Nephron (organoid): Measurements from ENCODE around the gene DERL2.
A peak's percentile ranks its signal among the peaks of the same experiment; 100 is the strongest.

Experiments used
- H3K27ac Mint-ChIP-seq, 3 experiments: 2 replicates each; pipeline ENCODE4 v1.8.0; 2020; ENCODE audit warnings: mixed read lengths in 3 of 3, mild to moderate bottlenecking in 2 of 3, moderate library complexity in 1 of 3
- H3K27me3 Mint-ChIP-seq: 2 replicates; pipeline ENCODE4 v1.8.0; 2021; ENCODE audit warnings: low read depth, mild to moderate bottlenecking, moderate library complexity, mixed read lengths
- H3K36me3 Mint-ChIP-seq: 2 replicates; pipeline ENCODE4 v1.8.0; 2020; ENCODE audit warnings: low read depth, mixed read lengths
- H3K4me1 Mint-ChIP-seq: 2 replicates; pipeline ENCODE4 v1.8.0; 2020; ENCODE audit warnings: mixed read lengths
- H3K4me3 Mint-ChIP-seq, 3 experiments: 2 replicates each; pipeline ENCODE4 v1.8.0; 2020; ENCODE audit warnings: mild to moderate bottlenecking in 3 of 3, mixed read lengths in 3 of 3, moderate library complexity in 2 of 3
- H3K9me3 Mint-ChIP-seq: 2 replicates; pipeline ENCODE4 v1.8.0; 2020; ENCODE audit warnings: mixed read lengths
- TF ChIP-seq, protein P1 (sequence below), 3 experiments: fragments of 200-600 bp; sonication (generic); IDR thresholded peaks; one replicate each; pipeline ENCODE4 v1.5.0; 2021; ENCODE audit warnings: antibody characterized with exemption in 3 of 3; ENCODE audit not compliant: unreplicated experiment in 3 of 3

Gene DERL2

DNA sequence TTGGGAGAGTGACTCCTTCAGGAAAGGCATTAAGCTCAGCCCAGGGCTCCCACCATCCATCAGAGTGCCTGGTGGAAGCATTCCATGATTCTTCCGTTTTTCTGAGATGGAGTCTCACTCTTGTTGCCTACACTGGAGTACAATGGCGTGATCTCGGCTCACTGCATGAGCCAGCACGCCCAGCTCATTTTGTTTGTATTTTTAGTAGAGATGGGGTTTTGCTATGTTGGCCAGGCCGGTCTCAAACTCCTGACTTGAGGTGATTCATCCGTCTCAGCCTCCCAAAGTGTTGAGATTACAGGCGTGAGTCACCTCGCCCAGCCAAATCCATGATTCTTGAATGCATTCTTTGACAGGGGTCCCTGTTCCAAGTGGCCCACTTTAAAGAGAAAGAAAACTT is 23.5 kb upstream of the DERL2 start:
- Mint-ChIP-seq H3K36me3 (no peaks in the 10 kb centered on the region), H3K27ac (no peak overlapping the region), H3K4me1 (no peaks in the 10 kb centered on the region), H3K9me3 (no peaks in the 10 kb centered on the region), H3K27me3 (no peaks in the 10 kb centered on the region), H3K4me3 (no peak overlapping the region)
- TF ChIP-seq, protein P1, sequence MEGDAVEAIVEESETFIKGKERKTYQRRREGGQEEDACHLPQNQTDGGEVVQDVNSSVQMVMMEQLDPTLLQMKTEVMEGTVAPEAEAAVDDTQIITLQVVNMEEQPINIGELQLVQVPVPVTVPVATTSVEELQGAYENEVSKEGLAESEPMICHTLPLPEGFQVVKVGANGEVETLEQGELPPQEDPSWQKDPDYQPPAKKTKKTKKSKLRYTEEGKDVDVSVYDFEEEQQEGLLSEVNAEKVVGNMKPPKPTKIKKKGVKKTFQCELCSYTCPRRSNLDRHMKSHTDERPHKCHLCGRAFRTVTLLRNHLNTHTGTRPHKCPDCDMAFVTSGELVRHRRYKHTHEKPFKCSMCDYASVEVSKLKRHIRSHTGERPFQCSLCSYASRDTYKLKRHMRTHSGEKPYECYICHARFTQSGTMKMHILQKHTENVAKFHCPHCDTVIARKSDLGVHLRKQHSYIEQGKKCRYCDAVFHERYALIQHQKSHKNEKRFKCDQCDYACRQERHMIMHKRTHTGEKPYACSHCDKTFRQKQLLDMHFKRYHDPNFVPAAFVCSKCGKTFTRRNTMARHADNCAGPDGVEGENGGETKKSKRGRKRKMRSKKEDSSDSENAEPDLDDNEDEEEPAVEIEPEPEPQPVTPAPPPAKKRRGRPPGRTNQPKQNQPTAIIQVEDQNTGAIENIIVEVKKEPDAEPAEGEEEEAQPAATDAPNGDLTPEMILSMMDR (IDR thresholded peaks at IDR 0.05; ENCODE audit: unreplicated experiment in 3 of 3) = no peak

- H3K27ac Mint-ChIP-seq = no peak overlapping the region
- TF ChIP-seq, protein P1 (IDR thresholded peaks at IDR 0.05; ENCODE audit: unreplicated experiment in 3 of 3) = no peak
- H3K9me3 Mint-ChIP-seq = no peaks in the 10 kb centered on the region
- no peak overlapping the region for H3K4me3 Mint-ChIP-seq
- no peaks in the 10 kb centered on the region for H3K36me3 Mint-ChIP-seq
- H3K27me3 Mint-ChIP-seq = no peaks in the 10 kb centered on the region
- no peaks in the 10 kb centered on the region for H3K4me1 Mint-ChIP-seq
These were observed 22.8 kb upstream of the DERL2 start for GRCh38 chr17:5508810-5509209.

- Mint-ChIP-seq H3K36me3 (no peaks in the 10 kb centered on the region), H3K4me1 (peaks cover 5% of the 10 kb centered on the region), H3K27me3 (no peaks in the 10 kb centered on the region), H3K4me3 (no peak overlapping the region), H3K9me3 (no peaks in the 10 kb centered on the region), H3K27ac (no peak overlapping the region)
- TF ChIP-seq, protein P1 (IDR thresholded peaks at IDR 0.05; ENCODE audit: unreplicated experiment in 3 of 3) = no peak
These were observed 20.3 kb upstream of the DERL2 start for GRCh38 chr17:5506307-5506706.

- H3K4me1 Mint-ChIP-seq = peaks cover 15% of the 10 kb centered on the region
- H3K9me3 Mint-ChIP-seq = no peaks in the 10 kb centered on the region
- peaks cover 13% of the 10 kb centered on the region for H3K36me3 Mint-ChIP-seq
- peak overlapping the region in 1 of 3 experiments; percentile 9 for H3K27ac Mint-ChIP-seq
- H3K4me3 Mint-ChIP-seq = peak overlapping the region in 2 of 3 experiments; percentile 3 to 10
- peaks cover 18% of the 10 kb centered on the region for H3K27me3 Mint-ChIP-seq
- TF ChIP-seq, protein P1 (IDR thresholded peaks at IDR 0.05; ENCODE audit: unreplicated experiment in 3 of 3) = no peak
These were observed 16.6 kb upstream of the DERL2 start for GRCh38 chr17:5502552-5502951.

DNA sequence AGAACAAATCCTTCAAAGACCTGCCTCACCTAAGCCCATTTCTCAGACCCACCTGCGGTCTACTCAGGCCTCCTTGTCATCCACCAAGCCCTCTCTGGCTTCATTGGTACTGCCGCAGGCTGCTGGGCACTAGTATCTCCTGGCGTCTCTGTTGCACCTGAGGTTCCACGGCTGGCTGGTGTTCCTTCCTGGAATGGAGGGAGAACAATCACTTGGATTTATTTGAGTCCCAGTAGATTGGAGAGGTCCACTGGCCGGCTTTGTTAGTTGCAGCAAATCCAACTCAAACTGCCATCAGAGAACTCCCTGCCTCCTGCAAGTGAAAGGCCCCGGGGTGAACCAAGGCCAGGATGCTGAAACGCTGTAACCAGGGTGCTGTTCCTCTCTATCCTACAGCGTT is 15.7 kb upstream of the DERL2 start:
- Mint-ChIP-seq H3K36me3 (peaks cover 18% of the 10 kb centered on the region), H3K27ac (peak overlapping the region; percentile 56 to 95 (median 88)), H3K4me3 (peak overlapping the region; percentile 81 to 100 (median 100)), H3K9me3 (no peaks in the 10 kb centered on the region), H3K4me1 (peaks cover 15% of the 10 kb centered on the region), H3K27me3 (peaks cover 22% of the 10 kb centered on the region)
- TF ChIP-seq, protein P1 (IDR thresholded peaks at IDR 0.05; ENCODE audit: unreplicated experiment in 3 of 3) = no peak

DNA sequence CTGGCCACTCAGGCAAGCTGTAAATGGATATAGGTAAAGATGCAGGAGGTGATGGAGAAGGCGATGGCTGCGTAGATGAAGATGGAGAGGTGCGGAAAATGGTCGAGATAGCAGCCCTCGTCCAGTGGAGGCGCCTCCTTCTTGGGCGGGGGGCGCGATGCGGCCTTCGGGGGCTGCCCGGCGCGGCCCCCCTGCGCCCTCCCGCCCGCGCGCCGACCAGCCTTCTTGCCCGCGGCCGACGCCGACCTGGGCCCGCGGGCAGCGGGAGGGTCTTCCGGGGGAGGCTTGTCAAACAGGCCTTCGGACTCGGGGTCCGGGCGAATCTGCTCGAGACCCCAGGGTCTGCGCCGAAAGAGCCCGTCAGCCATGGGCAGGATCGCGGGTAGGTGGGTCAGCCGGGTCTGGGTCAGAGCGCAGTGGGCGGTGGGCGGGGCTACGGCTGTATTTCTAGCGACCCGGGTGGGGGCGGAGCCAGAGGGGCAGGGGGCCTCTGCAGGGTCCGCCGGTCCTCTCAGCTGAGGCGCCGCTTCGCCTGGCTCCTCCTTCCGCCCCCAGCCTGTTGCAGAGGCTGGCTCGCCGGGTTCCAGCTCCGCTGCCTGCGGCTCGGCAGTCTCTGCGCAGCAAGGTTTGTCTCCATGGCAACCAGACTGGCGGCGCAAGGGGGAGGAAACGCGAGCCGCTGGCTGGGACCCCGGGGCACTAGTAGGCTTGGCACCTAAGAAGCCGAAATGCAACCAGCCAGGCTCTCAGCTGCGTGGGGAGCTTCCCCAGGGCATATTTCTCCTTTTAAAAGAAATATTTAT is 14.8 kb upstream of the DERL2 start:
- TF ChIP-seq, protein P1 (IDR thresholded peaks at IDR 0.05; ENCODE audit: unreplicated experiment in 3 of 3) = no peak
- Mint-ChIP-seq H3K36me3 (peaks cover 20% of the 10 kb centered on the region), H3K27ac (peak overlapping the region; percentile 60 to 95 (median 88)), H3K9me3 (no peaks in the 10 kb centered on the region), H3K4me1 (peaks cover 15% of the 10 kb centered on the region), H3K4me3 (peak overlapping the region; percentile 100), H3K27me3 (peaks cover 26% of the 10 kb centered on the region)
